AG04450 (cell line): ENCODE results near the gene JPH2. TPM values are rescaled to one million over a fixed set of nuclear protein-coding genes. Genes with fewer than 3 reads are reported as not detected.

Experiments used
- CTCF ChIA-PET: fragments of 300-600, 350-600 bp; formaldehyde crosslinking; extraction: SDS; loops from one replicate; lab custom pipeline; 2022; ENCODE audit warnings: antibody characterized with exemption, inconsistent platforms; lab: Charles Lee
- POLR2A ChIA-PET: fragments of 350-600 bp; formaldehyde crosslinking; extraction: SDS; loops from one replicate; lab custom pipeline; 2021; ENCODE audit warnings: antibody characterized with exemption, inconsistent platforms; lab: Yijun Ruan, JAX
- DNase-seq: peaks from one replicate; pipeline ENCODE4 v3.0.0-alpha.2; 2011; ENCODE audit warnings: low read depth, low spot score
- H3K27ac ChIP-seq: one replicate; pipeline ENCODE4 v1.5.1; 2012; ENCODE audit warnings: low read depth, low read length, control low read depth
- H3K27me3 ChIP-seq: one replicate; pipeline ENCODE4 v1.6.0; 2012; ENCODE audit warnings: low read length; ENCODE audit not compliant: control insufficient read depth, insufficient read depth
- H3K4me3 ChIP-seq: 2 replicates; pipeline ENCODE4 v1.5.1; 2011; ENCODE audit warnings: mild to moderate bottlenecking, low read depth, low read length, control low read depth
- H3K9me3 ChIP-seq: 2 replicates; pipeline ENCODE4 v1.5.1; 2012; ENCODE audit warnings: low read length; ENCODE audit not compliant: control insufficient read depth, insufficient read depth
- polyA plus RNA-seq: library from polyadenylated mRNA; depleted of rRNA; stranded (reverse); fragments of >200 nt; gene quantifications from 2 replicates; pipeline ENCODE4 v1.2.3, GENCODE V29; 2011
- TF ChIP-seq, protein P1 (sequence below): IDR thresholded peaks from 2 replicates; pipeline ENCODE4 v1.5.1; 2011; ENCODE audit warnings: low read depth, low read length, control low read depth, inconsistent platforms

JPH2 gene
- polyA plus RNA-seq, 1 experiment = 1.3 TPM

DNA sequence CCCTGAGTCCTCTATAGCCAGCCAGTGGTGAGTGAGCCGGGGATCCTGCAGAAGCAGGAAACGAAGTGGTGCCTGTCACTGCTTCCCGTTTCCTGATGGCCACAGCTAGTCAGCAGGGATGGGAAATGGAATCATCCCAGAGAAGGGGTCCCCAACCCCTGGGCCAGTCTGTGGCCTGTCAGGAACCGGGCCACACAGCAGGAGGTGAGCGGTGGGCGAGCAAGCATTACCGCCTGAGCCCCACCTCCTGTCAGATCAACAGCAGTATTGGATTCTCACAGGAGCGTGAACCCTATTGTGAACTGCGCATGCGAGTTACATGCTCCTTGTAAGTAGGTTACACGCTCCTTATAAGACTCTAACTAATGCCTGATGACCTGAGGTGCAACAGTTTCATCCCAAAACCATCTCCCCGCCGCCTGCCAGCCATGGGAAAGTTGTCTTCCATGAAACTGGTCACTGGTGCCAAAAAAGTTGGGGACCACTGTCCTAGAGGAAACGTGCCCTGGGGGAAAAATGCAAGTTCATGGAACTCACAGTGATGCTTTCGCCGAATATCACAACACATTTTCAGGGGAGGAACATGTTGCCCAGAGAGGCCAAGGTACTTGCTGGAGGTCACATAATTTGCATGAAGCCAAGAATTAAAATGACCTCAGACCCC is 113.8 kb downstream of the JPH2 start:
- CTCF ChIA-PET = interaction anchor here (2.3 kb wide), 1 partner anchor 323 kb away, joined by 8 read pairs; no protein-coding TSS in a partner anchor
- no peak overlapping the region for H3K4me3 ChIP-seq
- DNase-seq = no peak
- H3K27ac ChIP-seq = no peak overlapping the region
- TF ChIP-seq, protein P1, sequence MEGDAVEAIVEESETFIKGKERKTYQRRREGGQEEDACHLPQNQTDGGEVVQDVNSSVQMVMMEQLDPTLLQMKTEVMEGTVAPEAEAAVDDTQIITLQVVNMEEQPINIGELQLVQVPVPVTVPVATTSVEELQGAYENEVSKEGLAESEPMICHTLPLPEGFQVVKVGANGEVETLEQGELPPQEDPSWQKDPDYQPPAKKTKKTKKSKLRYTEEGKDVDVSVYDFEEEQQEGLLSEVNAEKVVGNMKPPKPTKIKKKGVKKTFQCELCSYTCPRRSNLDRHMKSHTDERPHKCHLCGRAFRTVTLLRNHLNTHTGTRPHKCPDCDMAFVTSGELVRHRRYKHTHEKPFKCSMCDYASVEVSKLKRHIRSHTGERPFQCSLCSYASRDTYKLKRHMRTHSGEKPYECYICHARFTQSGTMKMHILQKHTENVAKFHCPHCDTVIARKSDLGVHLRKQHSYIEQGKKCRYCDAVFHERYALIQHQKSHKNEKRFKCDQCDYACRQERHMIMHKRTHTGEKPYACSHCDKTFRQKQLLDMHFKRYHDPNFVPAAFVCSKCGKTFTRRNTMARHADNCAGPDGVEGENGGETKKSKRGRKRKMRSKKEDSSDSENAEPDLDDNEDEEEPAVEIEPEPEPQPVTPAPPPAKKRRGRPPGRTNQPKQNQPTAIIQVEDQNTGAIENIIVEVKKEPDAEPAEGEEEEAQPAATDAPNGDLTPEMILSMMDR = no peak
- H3K27me3 ChIP-seq = no peaks in the 10 kb centered on the region
- H3K9me3 ChIP-seq = no peaks in the 10 kb centered on the region
- POLR2A ChIA-PET = no interaction called here

- DNase-seq = no peak
- ChIA-PET CTCF (interaction anchor here (1.2 kb wide), 1 partner anchor 8 kb away, joined by 8 read pairs; no protein-coding TSS in a partner anchor), POLR2A (no interaction called here)
- Histone ChIP-seq H3K4me3 (no peak overlapping the region), H3K27me3 (no peaks in the 10 kb centered on the region), H3K27ac (no peak overlapping the region), H3K9me3 (no peaks in the 10 kb centered on the region)
- TF ChIP-seq, protein P1 = no peak
Measured at GRCh38 chr20:44072384-44072783, 114.6 kb downstream of the JPH2 start.

DNA sequence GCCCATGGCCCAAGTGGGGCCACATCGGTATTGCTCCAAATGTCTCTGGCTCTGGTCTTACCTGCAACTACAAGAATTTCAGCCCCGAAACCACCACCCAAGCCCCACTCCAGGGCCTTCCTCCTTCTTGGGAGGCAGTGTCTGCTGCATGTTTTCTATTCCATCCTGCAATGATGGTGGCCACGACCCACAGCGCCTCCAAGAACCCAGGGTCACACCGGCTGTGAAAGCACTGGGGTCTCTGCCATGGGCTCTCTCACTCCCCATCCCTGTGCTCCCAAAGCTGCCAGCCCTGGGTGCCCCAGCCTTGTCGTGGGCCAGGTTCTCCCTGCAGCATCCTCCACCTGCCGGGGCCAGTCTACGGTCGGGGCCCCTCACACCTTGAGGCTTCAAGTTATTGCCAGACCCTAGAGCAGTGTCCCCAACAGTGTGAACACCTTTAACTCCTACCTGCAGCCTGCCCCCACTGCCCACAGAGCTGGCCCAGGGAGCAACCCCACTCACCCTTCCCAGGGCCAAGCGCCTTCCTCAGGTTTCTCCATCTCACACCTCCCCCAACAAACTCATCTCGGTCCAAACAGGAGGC is 115.4 kb downstream of the JPH2 start:
- no peaks in the 10 kb centered on the region for H3K9me3 ChIP-seq
- TF ChIP-seq, protein P1 = no peak
- CTCF ChIA-PET = interaction anchor here (1.2 kb wide), 1 partner anchor 9 kb away, joined by 8 read pairs; no protein-coding TSS in a partner anchor
- no peaks in the 10 kb centered on the region for H3K27me3 ChIP-seq
- DNase-seq = no peak
- H3K27ac ChIP-seq = no peak overlapping the region
- POLR2A ChIA-PET = no interaction called here
- no peak overlapping the region for H3K4me3 ChIP-seq

DNA sequence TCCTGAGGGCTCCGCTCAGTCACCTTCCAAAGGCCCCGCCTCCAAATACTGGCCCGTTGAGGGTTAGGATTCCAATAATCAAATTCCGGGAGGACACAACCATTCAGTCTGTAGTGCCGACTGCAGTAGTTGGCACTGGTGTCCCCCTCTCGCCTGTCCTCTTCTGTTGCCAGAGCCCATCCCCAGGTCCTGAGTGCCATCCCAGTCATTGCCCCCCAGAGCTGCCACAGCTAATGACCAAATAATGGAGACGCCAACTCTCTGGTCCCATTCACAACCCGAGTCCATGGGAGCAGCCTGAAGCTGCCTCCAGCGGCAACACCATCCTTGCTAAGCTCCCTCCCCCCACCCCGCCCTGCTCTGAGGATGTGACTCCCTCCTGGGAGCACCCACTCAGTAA is 115.9 kb downstream of the JPH2 start:
- no peak overlapping the region for H3K4me3 ChIP-seq
- POLR2A ChIA-PET = no interaction called here
- TF ChIP-seq, protein P1 = no peak
- H3K27me3 ChIP-seq = no peaks in the 10 kb centered on the region
- no peaks in the 10 kb centered on the region for H3K9me3 ChIP-seq
- CTCF ChIA-PET = no interaction called here
- H3K27ac ChIP-seq = no peak overlapping the region
- DNase-seq = no peak
